ENCODE results near the gene OR51M1. TPM values are rescaled to one million over a fixed set of nuclear protein-coding genes. Genes with fewer than 3 reads are reported as not detected.

Gene OR51M1
- total and polyA plus RNA-seq, 9 of the 15 experiments (the other 6 are each of a cell fraction or from before 2014, with no cell fraction given) = 0.01 to 0.18 (median 0.04) TPM; not detected in 6

DNA sequence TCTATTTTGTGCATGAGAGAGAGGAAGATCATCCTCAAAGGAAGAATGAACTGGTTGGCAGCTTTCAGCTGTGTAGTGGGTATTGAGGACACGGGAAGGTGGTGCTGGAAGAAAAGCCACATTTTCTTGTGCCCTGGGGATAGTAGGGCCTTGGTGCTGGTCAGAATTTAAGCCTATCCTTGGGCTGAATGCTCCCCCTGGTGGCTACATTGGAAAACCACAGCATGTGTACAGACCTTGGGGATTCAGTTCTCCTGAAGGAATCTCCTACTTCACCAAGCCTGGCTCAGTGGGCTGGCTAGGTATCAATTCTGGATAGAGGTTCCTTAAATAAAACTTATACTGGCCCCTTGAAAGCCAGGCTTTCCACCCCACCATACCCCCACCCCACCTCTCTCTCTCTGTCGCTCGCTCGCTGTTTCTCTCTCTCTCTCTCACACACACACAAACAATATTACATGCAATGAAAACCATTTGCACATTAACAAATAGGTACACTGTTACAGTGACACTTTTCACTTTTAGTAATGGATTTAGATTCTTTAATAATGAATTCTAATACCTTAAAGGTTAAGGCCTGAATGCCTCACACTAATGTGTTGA is 2.8 kb upstream of the OR51M1 start:
- ChIA-PET POLR2A (no interaction called here), CTCF (ENCODE audit: low intra/inter-chr PET ratio) (interaction anchor here (0.7 kb wide), 1 partner anchor 257 kb away, joined by 3 read pairs; no protein-coding TSS in a partner anchor)
- Histone ChIP-seq H3K4me3 (no peak overlapping the region), H3K4me2 (ENCODE audit: insufficient read depth, low read length) (no peak overlapping the region), H3K27me3 (ENCODE audit: control insufficient read depth in 2 of 2, insufficient read depth in 2 of 2, low read length in 2 of 2) (no peaks in the 10 kb centered on the region), H2AFZ (ENCODE audit: low read depth, low read length) (no peak overlapping the region), H4K20me1 (replicated peaks; ENCODE audit: control insufficient read depth, insufficient read depth, low read length) (no peaks in the 10 kb centered on the region), H3K27ac (ENCODE audit: extremely low read depth, low read depth, low read length) (no peak overlapping the region), H3K9me1 (ENCODE audit: control insufficient read depth, insufficient read depth, low read length) (no peaks in the 10 kb centered on the region), H3K9ac (ENCODE audit: insufficient read depth in 1 of 2, low read depth in 2 of 2, low read length in 2 of 2) (no peak overlapping the region), H3K9me3 (replicated peaks; ENCODE audit: control insufficient read depth, insufficient read depth, low read depth, low read length) (no peaks in the 10 kb centered on the region), H3K36me3 (ENCODE audit: control insufficient read depth, insufficient read depth, low read length) (peaks cover 49% of the 10 kb centered on the region), H3K4me1 (replicated peaks in 1 of 2; ENCODE audit: control insufficient read depth in 2 of 2, insufficient read depth in 2 of 2, low read length in 2 of 2) (no peaks in the 10 kb centered on the region; a peak in 1 of 5 replicates), H3K79me2 (ENCODE audit: control insufficient read depth, insufficient read depth, low read length) (peaks cover 46% of the 10 kb centered on the region)
- intact Hi-C loops (cut with micrococcal nuclease) (loop anchor here (2.0 to 10.0 kb wide), 3 partner anchors 174 to 259 kb away; no protein-coding TSS in a partner anchor), in situ Hi-C loops (cut with MboI) (loop anchor here (5.0 kb wide), 1 partner anchor 259 kb away; no protein-coding TSS in a partner anchor)
- FAIRE-seq (peak; percentile 94), ATAC-seq (peak; percentile 97), DNase-seq (ENCODE audit: extremely low read depth in 1 of 4, low spot score in 3 of 4) (peak; percentile 53 to 70 (median 56))
- WGBS (ENCODE audit: insufficient coverage, low coverage, missing lambda C conversion rate) = 38% methylated on average over 1 of the region's 4 CpGs
- no TSS peak for BruUV-seq (replicated peaks)
- TF ChIP-seq, protein P1, sequence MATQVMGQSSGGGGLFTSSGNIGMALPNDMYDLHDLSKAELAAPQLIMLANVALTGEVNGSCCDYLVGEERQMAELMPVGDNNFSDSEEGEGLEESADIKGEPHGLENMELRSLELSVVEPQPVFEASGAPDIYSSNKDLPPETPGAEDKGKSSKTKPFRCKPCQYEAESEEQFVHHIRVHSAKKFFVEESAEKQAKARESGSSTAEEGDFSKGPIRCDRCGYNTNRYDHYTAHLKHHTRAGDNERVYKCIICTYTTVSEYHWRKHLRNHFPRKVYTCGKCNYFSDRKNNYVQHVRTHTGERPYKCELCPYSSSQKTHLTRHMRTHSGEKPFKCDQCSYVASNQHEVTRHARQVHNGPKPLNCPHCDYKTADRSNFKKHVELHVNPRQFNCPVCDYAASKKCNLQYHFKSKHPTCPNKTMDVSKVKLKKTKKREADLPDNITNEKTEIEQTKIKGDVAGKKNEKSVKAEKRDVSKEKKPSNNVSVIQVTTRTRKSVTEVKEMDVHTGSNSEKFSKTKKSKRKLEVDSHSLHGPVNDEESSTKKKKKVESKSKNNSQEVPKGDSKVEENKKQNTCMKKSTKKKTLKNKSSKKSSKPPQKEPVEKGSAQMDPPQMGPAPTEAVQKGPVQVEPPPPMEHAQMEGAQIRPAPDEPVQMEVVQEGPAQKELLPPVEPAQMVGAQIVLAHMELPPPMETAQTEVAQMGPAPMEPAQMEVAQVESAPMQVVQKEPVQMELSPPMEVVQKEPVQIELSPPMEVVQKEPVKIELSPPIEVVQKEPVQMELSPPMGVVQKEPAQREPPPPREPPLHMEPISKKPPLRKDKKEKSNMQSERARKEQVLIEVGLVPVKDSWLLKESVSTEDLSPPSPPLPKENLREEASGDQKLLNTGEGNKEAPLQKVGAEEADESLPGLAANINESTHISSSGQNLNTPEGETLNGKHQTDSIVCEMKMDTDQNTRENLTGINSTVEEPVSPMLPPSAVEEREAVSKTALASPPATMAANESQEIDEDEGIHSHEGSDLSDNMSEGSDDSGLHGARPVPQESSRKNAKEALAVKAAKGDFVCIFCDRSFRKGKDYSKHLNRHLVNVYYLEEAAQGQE (IDR thresholded peaks at IDR 0.05; ENCODE audit: borderline replicate concordance) = peak; percentile 59; the same call in 1 of the 2 replicates
- TF ChIP-seq, protein P1 (CRISPR knock-in tag; IDR thresholded peaks at IDR 0.05; ENCODE audit: low read depth) = no peak
- TF ChIP-seq SMAD3 (CRISPR knock-in tag; conservative IDR thresholded peaks at IDR 0.05) (no peak), STAG1 (CRISPR knock-in tag; IDR thresholded peaks at IDR 0.05; ENCODE audit: borderline replicate concordance) (peak; percentile 72; the same call in 1 of the 2 replicates), ZNF699 (CRISPR knock-in tag; IDR thresholded peaks at IDR 0.05; ENCODE audit: insufficient replicate concordance) (no peak), ZC3H8 (IDR thresholded peaks at IDR 0.05) (no peak), MEIS2 (IDR thresholded peaks at IDR 0.05; ENCODE audit: partially characterized antibody) (no peak), SMARCB1 (IDR thresholded peaks at IDR 0.05; ENCODE audit: insufficient read length, low read depth) (no peak), BDP1 (IDR thresholded peaks at IDR 0.05; ENCODE audit: insufficient read depth, insufficient read length) (no peak)
- TF ChIP-seq, protein P2, sequence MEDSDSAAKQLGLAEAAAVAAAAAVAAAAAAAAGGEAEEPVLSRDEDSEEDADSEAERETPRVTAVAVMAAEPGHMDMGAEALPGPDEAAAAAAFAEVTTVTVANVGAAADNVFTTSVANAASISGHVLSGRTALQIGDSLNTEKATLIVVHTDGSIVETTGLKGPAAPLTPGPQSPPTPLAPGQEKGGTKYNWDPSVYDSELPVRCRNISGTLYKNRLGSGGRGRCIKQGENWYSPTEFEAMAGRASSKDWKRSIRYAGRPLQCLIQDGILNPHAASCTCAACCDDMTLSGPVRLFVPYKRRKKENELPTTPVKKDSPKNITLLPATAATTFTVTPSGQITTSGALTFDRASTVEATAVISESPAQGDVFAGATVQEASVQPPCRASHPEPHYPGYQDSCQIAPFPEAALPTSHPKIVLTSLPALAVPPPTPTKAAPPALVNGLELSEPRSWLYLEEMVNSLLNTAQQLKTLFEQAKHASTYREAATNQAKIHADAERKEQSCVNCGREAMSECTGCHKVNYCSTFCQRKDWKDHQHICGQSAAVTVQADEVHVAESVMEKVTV (CRISPR knock-in tag; IDR thresholded peaks at IDR 0.05) = peak; percentile 32; the same call in 1 of the 2 replicates
- TF ChIP-seq, protein P3, sequence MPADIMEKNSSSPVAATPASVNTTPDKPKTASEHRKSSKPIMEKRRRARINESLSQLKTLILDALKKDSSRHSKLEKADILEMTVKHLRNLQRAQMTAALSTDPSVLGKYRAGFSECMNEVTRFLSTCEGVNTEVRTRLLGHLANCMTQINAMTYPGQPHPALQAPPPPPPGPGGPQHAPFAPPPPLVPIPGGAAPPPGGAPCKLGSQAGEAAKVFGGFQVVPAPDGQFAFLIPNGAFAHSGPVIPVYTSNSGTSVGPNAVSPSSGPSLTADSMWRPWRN (IDR thresholded peaks at IDR 0.05; ENCODE audit: low read depth) = no peak

Data from K562 (cell line).